Right lobe of liver (tissue), 6 donors: ENCODE results near the gene CDH12. TPM values are rescaled to one million over a fixed set of nuclear protein-coding genes. Genes with fewer than 3 reads are reported as not detected.
"Not testable (repeated sequence)": the region's sequence is repeated elsewhere in the genome, so short reads cannot be mapped to it uniquely, and the experiment has no call there.

ENCODE experiments used
- ATAC-seq, 4 donors: fragments of 200-7000 bp; cut with Tn5 transposase; one replicate each; pipeline ENCODE4 v1.9.1; 2020; ENCODE audit warnings: mild to moderate bottlenecking in 4 of 4, moderate library complexity in 4 of 4
- DNase-seq, 3 donors: peaks; one replicate each; pipeline ENCODE4 v3.0.0-alpha.2; 2020
- H3K27ac ChIP-seq, 3 donors: fragments of 200-600 bp; one replicate each; pipeline ENCODE4 v1.8.0; 2022
- H3K27me3 ChIP-seq, 2 donors: fragments of 200-600 bp; one replicate each; pipeline ENCODE4 v1.8.0; 2022
- H3K36me3 ChIP-seq, 4 donors: fragments of 200-600 bp; sonication (generic) in 1 of 4; one replicate each; pipeline versions ENCODE4 v1.5.1 to v1.8.0; 2017 to 2022; ENCODE audit warnings: control low read depth in 1 of 4
- H3K4me1 ChIP-seq, 4 donors: fragments of 200-600 bp; sonication (generic) in 1 of 4; one replicate each; pipeline versions ENCODE4 v1.5.1 to v1.8.0; 2017 to 2022; ENCODE audit warnings: control low read depth in 1 of 4
- H3K4me3 ChIP-seq, 3 donors: fragments of 200-600 bp; one replicate each; pipeline ENCODE4 v1.8.0; 2022
- H3K9me3 ChIP-seq, 4 donors: fragments of 200-600 bp; sonication (generic) in 1 of 4; one replicate each; pipeline versions ENCODE4 v1.5.1 to v1.8.0; 2017 to 2022; ENCODE audit warnings: control low read depth in 1 of 4
- CTCF ChIP-seq, 4 donors: fragments of 200-600 bp in 3 of 4; fragments of 450-650 bp in 1 of 4; IDR thresholded peaks; one replicate each; pipeline versions ENCODE4 v1.5.1 to v1.8.0; 2016 to 2022; ENCODE audit warnings: antibody characterized with exemption in 4 of 4, mild to moderate bottlenecking in 2 of 4
- POLR2A ChIP-seq: fragments of 450-650 bp; IDR thresholded peaks from one replicate; pipeline ENCODE4 v1.6.1; 2017; ENCODE audit warnings: antibody characterized with exemption, mild to moderate bottlenecking
- WGBS: methylation state at CpG from one replicate; pipeline ENCODE4 v1.1.6; 2018; ENCODE audit warnings: low coverage, low lambda C conversion rate; ENCODE audit not compliant: insufficient coverage; ENCODE audit errors: missing lambda C conversion rate; 5-methylcytosine and 5-hydroxymethylcytosine counted together
- intact Hi-C, 2 donors: fragments of 100-400 bp; cut with DNase I; formaldehyde crosslinking; loops; one replicate each; pipeline versions ENCODE4 v1.11.2 to v1.14.1; 2022
- total RNA-seq, 6 experiments: library from RNA; depleted of rRNA in 2 of 6; stranded (reverse); fragments of >200 nt in 2 of 6; fragmentation: NEBNext Ultra II Directional in 3 of 6; extraction: Animal tissue kit (Norgen Biotek cat#: 25700) in 3 of 6; gene quantifications; one replicate each; pipeline versions ENCODE4 v1.1.0 to v1.2.4, GENCODE V29; 2016 to 2023
- donor health status: DM: no; HTN: yes; CAD: no.
- donor health status: DM: no; HTN: no; CAD: no.
- donor health status: DM: no; HTN: no; CAD: no.
- donor health status: DM: no; HTN: yes; CAD: no.
- donor health status: DM: no; HTN: yes; CAD: no.

CDH12 gene
- total RNA-seq, 6 experiments from 2014 or later: 0.42 to 1.0 (median 0.77) TPM; not detected in 3

- no peaks in the 10 kb centered on the region for H3K27me3 ChIP-seq
- ATAC-seq: no peak
- no peaks in the 10 kb centered on the region for H3K36me3 ChIP-seq
- intact Hi-C loops: no loop called here
- H3K4me1 ChIP-seq: no peaks in the 10 kb centered on the region
- no peak for DNase-seq
- WGBS: 65% methylated on average over 5 of the region's 5 CpGs
- no peak overlapping the region for H3K4me3 ChIP-seq
- H3K27ac ChIP-seq: no peak overlapping the region
- TF ChIP-seq CTCF (IDR thresholded peaks at IDR 0.05) (no peak), POLR2A (no peak)
- no peaks in the 10 kb centered on the region for H3K9me3 ChIP-seq
Measured at GRCh38 chr5:22787398-22787797, 65.7 kb downstream of the CDH12 start.

DNA sequence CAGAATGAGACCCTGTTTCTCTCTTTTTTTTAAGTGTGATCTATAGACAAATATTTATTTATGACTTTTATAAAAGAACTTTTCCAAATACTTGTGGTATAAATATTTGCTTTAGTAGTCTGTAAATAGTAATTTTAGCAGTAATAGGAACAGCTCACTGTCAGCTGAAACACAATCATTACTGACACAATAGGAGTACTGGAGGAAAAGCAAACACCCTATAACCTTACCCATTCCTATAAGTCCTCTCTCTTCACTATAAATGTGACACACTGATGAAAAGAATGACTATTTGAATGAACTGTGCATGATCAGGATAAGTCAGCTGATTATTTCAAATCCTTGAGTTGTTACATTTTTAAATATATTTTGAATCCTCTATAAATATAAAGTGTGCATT lies 72.4 kb downstream of the CDH12 start:
- DNase-seq (no peak), ATAC-seq (no peak)
- no peak for TF ChIP-seq POLR2A
- Histone ChIP-seq H3K9me3 (no peaks in the 10 kb centered on the region), H3K36me3 (no peaks in the 10 kb centered on the region), H3K4me3 (no peak overlapping the region), H3K27me3 (no peaks in the 10 kb centered on the region), H3K27ac (no peak overlapping the region), H3K4me1 (no peaks in the 10 kb centered on the region)
- intact Hi-C loops: no loop called here

- intact Hi-C loops: no loop called here
- Histone ChIP-seq H3K9me3 (no peaks in the 10 kb centered on the region), H3K4me3 (no peak overlapping the region), H3K27me3 (no peaks in the 10 kb centered on the region), H3K4me1 (no peaks in the 10 kb centered on the region), H3K36me3 (no peaks in the 10 kb centered on the region), H3K27ac (no peak overlapping the region)
- DNase-seq (no peak), ATAC-seq (no peak)
- TF ChIP-seq CTCF (IDR thresholded peaks at IDR 0.05) (no peak), POLR2A (no peak)
- WGBS: 48% methylated on average over 3 of the region's 3 CpGs
Measured at GRCh38 chr5:22779499-22779898, 73.6 kb downstream of the CDH12 start.

DNA sequence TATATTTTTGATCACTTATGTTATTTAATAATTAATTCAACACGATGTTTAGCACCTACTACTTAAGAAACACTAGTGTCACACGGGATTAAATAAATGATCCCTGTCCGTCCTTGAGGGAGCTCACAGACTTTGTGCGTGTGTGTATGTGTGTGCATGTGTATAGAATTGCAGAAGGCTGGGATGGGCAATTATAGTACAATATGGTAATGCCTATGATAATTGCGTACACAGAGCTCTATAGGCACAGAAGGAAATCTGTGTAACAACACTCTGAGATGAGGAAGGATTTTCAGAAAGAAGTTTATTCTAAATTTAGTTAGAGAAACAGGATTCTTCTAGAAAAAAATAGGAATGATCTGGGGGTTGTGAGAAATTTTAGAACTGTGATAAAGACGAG lies 76.9 kb downstream of the CDH12 start:
- Histone ChIP-seq H3K4me3 (no peak overlapping the region), H3K27me3 (no peaks in the 10 kb centered on the region), H3K27ac (no peak overlapping the region), H3K4me1 (no peaks in the 10 kb centered on the region), H3K36me3 (no peaks in the 10 kb centered on the region), H3K9me3 (no peaks in the 10 kb centered on the region)
- intact Hi-C loops: no loop called here
- ATAC-seq (no peak), DNase-seq (no peak)
- 53% methylated on average over 6 of the region's 6 CpGs for WGBS
- TF ChIP-seq POLR2A: no peak

DNA sequence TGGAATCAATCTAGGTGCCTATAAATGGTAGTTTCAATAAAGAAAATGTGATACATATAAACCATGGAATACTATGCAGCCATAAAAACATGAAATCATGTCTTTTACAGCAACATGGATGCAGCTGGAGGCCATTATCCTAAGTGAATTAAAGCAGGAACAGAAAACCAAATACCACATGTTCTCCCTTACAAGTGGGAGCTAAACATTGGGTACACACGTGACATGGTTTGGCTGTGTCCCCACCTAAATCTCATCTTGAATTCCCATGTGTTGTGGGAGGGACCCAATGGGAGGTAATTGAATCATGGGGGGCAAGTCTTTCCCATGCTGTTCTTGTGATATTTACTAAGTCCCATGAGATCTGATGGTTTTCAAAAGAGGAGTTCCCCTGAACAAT lies 78.9 kb downstream of the CDH12 start:
- ATAC-seq, H3K9me3 ChIP-seq, H3K36me3 ChIP-seq, H3K27ac ChIP-seq, DNase-seq, H3K4me3 ChIP-seq, intact Hi-C loops, H3K4me1 ChIP-seq, H3K27me3 ChIP-seq: not testable (repeated sequence)
- WGBS: 44% methylated on average over 1 of the region's 1 CpG

DNA sequence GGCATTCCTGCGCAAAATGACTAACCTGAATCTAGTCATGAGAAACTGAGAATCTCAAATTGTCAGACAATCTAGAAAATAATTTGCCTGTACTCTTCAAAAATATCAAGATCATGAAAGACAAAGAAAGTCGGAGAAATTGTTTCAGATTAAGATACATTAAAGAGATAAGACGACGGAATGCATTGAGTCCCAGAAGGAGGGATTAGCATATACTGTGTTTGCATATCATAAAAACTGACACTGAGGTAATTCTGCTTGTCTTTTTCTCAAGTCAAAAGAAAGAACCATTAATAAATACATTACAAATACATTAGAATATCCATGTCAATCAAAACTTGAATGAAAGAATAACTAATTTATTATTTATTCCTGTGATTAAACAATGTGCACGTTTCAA lies 88.4 kb downstream of the CDH12 start:
- Histone ChIP-seq H3K4me3 (no peak overlapping the region), H3K27ac (no peak overlapping the region), H3K27me3 (no peaks in the 10 kb centered on the region), H3K4me1 (no peaks in the 10 kb centered on the region), H3K36me3 (no peaks in the 10 kb centered on the region), H3K9me3 (no peaks in the 10 kb centered on the region)
- no peak for ATAC-seq
- TF ChIP-seq CTCF (IDR thresholded peaks at IDR 0.05): no peak
- DNase-seq: no peak
- intact Hi-C loops: no loop called here
- WGBS: 66% methylated on average over 5 of the region's 5 CpGs
